HG02981 (cell line): Measurements from ENCODE around the gene LNX2.
"Not testable (repeated sequence)": the region's sequence is repeated elsewhere in the genome, so short reads cannot be mapped to it uniquely, and the experiment has no call there.

Experiments used
- ATAC-seq: cut with Tn5 transposase; IDR thresholded peaks from one replicate; pipeline ENCODE4 v1.9.1; 2021; ENCODE audit warnings: mild to moderate bottlenecking, moderate library complexity; ENCODE audit not compliant: unreplicated experiment

The LNX2 gene

DNA sequence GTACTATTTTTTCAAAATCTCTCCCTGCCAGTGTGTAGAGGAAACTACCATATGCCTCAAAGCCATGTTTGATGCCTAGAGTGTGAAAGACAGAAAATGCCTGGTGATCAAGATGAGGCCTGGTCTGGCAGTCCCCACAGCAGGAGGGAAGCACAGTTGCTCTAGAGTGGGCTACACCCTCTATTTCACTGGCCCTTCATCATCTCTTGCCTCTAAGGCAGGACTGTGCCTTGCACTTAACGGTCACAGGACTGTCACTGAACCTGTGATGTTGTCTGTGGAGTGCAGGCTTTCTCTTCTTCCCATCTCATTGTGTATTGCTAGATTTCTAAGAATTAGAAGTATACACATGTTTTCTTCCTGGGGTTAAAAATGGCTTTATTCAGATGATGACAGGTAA lies 17.7 kb upstream of the LNX2 start:
- ATAC-seq, result no peak

DNA sequence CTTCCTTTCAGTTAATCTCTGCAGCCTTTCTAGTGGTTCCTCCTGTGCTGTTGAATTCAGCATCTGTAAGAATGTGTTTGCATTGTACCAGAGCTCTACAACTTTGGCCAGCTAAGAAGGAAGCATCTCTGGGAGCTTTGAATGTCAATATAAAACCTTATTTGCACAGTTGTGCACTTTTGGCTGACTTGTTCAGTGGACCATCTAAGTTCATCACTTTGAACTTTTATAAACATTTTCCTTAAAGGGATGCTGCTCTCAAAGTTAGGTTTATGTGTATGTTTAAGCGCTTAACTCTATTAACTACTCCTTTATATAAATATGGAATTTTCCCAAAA lies 16.9 kb upstream of the LNX2 start:
- no peak for ATAC-seq

DNA sequence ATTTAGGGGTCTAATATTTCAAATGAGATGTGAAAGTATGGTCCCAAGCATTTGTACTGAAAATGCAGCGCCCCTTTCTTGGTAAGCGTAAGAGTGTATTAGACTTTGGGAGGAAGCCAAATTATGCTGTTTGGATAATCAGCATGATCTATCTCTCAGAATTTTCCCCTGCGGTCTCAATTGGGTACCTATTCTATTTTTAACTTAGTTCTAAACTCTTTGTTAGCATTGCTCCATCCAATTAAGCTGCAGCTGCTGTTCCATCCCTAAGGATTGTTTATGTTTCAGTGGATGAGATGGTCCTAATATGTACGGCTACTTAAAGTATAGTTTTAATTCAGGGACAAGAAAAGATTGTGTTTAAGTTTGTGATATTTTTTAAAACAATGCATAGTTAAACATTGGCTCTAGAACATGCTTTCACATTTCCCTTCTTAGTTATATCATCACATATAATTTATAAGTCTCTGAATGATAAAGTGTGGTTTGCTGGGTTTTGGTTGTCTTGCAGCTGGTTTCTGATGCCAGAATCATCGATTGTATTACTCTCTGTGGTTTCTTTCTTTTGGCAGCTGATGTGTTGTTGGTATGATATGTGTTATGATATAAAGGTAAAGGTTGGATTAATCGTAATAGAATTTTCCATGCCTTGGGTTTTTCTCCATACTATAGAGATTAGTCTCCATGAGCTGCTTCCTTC lies 16.4 kb upstream of the LNX2 start:
- ATAC-seq, result no peak

DNA sequence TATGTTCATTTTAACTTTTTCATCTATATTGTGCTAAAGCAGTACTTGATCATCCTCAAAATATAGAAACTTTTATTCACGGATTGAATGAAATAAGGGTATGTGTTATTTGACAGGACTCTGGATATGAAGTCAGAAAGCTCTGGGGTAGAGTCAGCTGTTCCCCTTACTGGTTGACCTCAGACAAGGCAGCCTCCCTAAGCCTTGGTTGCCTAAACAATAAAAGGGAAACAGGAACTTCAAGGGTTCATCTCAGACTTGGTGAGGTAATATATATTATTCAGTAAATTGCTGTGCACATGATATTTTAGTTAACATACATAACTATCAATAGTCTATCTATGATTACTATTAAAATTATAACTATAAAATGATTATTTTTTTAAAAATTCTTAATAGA lies 14.9 kb upstream of the LNX2 start:
- no peak for ATAC-seq

DNA sequence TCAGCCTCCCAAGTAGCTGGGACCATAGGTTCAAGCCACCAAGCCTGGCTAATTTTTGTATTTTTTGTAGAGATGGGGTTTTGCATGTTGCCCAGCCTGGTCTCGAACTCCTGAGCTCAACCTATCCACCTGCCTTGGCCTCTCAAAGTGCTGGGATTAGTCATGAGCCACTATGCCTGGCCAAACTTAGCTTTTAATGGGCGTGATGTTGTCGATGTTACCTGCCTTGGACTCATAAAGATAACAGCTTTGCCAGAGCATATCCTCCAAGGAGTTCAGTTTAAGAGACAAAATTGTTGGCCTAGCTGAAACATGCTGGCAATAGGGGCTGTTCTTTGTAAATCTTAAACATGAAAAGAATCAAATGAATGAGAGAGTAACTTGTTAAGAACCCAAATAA lies 14.5 kb upstream of the LNX2 start:
- ATAC-seq, result no peak

DNA sequence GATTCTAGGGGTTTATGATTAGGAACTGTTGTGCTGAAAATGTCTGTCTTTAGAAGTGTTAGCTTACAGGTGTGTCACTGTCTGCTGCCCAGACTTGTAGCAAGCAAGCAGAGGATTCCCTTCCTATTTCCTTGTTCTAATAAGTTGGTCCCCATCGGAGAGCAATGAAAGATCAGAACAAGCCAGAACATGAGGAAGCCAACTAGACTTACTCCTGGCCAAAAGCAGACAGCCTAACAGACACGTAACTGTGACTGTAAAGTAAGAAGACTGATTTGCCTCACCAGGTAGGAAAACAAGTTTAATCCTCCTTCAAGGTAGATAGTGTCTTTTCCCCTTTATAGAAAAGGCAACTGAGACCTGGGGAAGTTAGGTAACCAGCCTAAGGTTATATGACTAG lies 13.9 kb upstream of the LNX2 start:
- ATAC-seq, result no peak

DNA sequence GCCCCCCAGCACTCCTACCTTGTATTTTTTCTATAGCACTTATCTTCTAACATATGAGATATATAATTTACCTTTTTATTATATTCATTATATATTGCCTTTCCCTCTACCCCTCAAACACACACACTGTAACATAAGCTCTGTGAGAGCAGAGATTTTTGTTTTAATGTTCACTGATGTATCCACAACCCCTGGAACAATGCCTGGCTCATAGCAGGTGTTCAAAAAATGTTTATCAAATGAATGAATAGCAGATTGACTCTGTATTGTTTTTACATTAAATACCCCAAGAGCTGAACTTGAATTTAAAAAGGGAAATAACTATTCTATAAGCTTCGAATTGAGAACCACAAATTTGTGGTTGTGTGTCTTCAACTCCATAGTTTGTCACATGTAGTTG lies 12.3 kb upstream of the LNX2 start:
- ATAC-seq, result no peak

DNA sequence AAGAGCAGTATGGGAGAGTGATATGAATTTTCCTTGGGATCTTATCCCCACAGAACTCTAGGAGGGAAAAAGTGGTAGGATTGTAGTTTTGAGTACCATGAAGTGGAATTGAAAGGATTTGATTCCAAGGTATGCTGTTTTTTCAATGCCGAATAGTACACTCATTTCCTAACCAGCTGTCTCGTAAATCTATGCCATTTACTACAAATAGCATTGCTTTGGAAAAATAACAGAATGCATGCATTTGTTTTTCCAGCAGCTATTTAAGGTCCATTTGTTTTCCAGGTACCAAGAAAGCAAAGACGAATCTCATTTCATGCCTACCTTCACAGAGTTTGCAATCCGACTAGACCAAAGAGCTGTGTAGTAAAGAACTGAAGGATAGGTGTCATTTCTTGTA lies 11.9 kb upstream of the LNX2 start:
- ATAC-seq, result no peak

DNA sequence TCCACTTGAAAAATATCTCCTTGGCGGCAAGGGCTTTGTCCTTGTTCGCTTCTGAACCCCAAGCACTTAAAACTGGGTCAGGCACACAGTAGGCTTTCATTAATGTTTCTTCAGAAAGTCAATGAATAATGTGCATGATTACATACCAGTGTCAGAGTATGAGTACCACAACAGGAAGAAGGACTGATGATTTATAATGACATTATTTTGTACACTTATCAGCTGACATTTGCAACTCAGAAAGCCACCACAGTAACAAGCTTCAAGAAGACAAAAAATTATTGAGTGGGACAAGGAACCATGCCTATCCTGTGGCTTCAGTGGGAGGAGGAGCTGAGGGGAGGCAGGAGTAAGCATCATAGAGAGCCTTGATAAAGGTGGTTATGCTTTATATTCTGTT lies 11.3 kb upstream of the LNX2 start:
- ATAC-seq, result no peak

DNA sequence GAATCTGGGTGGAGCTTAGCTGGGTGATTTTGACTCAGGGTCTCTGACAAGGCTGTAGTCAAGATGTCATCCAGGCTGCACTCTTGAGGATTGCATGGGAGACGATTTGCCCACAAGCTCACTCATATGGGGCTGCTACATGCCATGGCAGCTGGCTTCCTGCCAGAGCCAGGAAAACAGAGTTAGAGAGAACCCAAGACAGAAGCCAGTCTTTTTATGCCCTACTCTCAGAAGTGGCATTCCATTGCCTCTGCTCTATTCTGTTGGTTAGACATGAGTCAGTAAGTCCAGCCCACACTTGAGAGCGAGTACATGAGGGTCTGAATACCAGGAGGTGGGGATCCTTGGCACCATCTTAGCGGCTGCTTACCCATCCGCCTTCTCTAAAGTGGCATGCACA lies 10.8 kb upstream of the LNX2 start:
- no peak for ATAC-seq

DNA sequence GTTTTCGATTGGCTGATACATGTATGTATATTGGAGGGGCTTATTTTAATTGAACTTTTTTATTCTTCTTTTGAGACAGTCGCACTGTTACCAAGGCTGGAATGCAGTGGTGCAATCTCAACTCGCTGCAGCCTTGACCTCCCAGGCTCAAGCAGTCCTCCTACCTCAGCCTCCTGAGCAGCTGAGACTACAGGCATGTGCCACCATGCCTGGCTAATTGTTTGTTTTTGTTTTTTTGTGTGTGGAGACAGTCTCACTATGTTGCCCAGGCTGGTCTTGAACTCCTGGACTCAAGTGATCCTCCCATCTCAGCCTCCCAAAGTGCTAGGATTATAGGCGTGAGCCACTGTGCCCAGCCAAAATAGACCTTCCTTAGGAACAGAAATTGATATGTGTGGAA lies 8.4 kb upstream of the LNX2 start:
- ATAC-seq, result not testable (repeated sequence)

DNA sequence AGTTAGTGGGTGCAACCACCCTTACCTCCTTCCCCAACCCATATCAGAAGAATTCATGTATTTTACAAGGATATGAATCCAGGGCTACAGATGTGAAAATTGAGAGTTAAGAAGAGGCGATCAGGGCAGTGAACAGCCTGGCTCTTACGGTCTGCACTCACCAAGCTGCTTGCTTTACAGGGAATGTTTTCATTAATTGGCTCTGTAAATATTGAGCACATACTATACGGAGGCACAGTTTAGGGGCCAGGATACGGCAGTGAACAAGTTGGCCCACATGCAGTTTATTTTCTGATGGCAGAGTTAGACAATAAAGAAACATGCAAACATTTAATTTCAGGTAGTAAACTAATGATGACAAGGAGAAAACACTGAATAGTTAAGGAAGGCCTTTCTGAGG lies 7.8 kb upstream of the LNX2 start:
- ATAC-seq, result no peak

DNA sequence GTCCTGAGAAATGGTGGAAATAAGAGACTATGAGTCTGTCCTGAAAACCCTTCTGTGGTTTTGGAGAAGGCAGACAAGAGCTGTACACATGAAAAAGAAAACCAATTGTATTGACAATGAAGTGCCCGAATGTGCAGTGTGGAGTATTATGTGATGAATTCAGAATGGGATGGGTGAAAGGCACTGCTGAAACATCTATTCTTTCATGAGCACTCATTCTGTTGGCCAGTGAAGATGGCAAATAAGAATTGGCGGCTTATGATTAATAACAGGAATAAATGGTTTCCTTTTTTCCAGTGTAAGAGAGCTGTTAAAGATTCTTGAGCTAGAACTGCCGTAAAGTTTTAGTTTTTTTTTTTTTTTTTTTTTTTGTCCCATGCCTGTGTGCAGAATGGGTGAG lies 7.1 kb upstream of the LNX2 start:
- ATAC-seq, result no peak

DNA sequence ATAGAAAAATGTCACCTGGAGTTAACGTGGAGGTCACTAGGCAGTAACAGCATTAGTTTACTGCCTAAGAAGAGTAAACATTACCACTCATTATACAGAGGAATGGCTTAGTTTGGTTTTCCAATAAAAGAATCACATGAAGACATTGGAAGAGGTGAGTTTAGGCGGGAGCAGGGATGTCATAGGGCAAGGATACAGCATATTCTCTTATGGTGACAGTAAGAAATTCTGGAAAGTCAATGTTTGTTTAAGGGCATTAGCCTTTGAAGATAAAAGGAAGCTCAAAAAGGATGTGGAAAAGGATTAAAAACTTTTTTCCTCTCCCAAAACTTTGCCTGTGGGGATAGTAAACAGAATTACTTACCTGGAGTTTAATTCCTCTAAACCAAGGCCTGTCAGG lies 5.5 kb upstream of the LNX2 start:
- no peak for ATAC-seq

DNA sequence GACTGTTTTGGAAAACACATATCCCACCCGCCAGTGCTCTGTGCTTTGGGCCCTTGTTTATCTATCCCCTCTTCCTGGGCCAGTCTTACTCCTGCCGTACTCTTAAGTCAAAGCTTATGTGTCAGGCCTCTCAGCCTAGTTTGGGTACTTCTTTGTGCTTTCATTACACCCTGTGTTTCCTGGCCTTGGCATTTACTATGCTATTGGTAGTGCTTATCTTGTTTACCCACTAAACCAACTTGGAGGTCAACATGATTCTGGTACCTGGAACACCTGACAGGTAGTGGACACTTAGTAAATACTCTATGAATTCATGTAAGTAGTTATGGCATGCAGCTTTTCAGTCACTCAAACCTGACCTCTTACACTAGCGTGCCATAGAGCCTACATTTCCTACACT lies 3.7 kb upstream of the LNX2 start:
- ATAC-seq, result no peak

DNA sequence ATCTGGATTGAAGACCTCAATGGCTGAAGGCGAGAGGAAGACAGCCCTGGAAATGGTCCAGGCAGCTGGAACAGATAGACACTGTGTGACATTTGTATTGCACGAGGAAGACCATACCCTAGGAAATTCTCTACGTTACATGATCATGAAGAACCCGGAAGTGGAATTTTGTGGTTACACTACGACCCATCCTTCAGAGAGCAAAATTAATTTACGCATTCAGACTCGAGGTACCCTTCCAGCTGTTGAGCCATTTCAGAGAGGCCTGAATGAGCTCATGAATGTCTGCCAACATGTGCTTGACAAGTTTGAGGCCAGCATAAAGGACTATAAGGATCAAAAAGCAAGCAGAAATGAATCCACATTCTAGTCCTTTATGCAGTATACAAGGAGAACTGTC lies 2.6 kb upstream of the LNX2 start:
- no peak for ATAC-seq

DNA sequence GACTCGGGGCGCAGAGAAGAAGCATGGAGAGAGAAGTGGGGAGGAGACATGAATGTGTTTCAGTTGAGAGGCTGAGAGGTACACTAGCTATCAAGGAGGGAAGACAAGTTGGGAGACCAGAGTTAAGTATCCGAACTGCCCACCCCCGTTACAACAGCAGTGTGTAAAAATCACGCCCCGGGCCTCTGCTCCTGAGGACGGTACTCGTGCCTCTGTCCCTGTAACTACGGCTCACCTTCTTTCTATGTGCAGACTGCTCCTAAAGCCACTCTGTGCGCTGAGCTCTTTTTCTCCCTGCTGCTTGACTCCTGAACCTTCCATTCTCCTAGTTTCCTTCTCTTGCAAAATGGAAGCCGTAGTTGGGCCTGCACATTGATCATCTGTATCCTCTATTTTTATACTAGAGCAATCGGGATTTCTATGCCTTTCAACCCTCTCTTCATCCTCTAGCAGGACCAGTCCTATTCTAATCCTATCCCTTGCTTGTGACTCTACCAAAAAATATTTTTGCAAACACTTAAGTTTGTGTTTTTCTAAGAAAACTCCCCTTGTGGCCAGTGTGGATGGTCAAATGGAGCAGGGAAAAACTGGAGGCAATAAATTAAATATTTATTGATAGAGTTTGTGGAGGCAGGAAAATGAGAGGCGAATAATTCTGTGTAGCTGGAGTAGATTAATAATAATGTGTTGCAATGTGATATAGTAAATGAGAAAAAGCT lies 1.9 kb upstream of the LNX2 start:
- no peak for ATAC-seq

DNA sequence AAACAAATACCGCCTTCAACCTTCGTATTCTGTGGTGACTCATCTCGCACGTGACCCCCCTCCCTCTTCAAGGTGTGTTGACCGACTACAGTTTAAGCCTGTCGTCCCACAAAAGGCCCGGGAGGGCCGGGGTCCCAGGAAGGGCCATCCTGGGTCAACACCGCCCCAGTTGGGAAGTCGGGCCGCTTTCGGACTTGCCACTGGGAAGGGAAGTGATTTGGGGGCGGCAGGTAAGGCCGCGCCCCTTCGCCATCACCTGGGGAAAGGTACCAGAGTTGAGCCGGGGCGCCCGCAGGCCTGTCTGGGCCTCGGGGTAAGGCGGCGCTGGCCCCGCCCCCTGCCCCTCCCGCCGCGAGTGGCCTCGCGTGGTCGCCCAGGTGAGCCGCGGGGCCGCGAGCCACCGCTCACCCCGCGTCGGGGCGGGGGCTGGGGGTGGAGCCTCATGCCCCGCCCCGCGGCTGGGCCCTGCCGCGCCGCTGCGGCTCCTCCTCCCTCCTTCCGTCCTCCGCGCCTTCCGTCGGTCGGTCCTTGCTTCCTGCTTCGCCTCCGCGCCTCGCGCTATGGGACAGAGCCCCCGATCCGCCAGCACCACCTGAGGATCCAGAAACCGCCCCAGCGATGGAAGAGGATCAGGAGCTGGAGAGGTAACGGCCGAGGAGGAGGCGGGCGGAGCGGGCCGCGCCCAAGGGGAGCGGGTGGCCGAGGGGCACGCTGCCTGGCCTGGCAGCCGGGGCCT lies 1.2 kb upstream of the LNX2 start, which contains the start of gene POLR1D:
Gene POLR1D, plus strand, starts transcription at position 527 of the 736 bp plus-strand sequence. Its CDS starts 92 bp downstream, at position 619.
- ATAC-seq, result peak; percentile 54

DNA sequence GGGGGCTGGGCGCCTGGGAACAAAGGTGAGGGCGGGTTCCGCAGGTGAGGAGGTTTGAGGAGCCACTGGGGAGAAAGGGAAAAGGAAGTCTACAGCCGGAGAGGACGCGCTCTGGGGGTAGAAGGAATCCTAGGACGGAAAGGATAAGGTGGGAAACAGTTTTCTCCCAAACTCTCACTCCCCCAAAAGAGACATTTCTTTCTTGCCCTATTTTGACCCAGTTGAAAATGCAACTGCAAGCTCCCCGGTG lies 712 bp upstream of the LNX2 start:
- ATAC-seq, result no peak

DNA sequence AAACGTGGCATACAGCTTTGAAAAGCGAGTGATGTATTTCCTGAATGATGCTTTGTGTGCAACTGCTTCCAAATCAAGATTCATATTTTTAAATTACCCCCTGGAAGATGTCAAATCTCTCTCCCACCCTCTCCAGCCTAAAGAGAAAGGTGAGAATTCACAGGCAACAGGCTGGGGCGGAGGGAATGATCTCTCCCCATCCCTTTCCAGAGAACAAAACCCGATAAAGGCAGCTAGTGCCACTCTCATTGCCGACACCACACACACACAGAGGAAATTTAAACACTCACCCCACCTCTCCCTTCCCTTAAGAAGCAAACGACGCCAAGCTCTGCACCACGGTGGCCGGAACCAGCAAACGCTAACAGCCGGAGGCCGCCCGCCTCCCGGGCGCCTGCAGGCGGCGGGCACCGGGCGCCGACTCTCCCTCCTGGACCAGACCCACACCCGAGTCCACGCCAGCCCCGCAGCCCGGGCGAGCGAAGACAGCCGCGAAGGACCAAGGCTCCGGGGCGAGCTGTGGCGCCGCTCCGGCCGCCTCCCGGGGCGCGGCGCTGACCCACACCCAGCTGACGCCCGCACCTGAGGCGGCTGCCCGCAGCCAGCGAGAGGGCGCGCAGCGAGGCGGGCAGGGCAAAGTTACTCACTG lies 477 bp downstream of the LNX2 start:
- peak; percentile 28 for ATAC-seq

DNA sequence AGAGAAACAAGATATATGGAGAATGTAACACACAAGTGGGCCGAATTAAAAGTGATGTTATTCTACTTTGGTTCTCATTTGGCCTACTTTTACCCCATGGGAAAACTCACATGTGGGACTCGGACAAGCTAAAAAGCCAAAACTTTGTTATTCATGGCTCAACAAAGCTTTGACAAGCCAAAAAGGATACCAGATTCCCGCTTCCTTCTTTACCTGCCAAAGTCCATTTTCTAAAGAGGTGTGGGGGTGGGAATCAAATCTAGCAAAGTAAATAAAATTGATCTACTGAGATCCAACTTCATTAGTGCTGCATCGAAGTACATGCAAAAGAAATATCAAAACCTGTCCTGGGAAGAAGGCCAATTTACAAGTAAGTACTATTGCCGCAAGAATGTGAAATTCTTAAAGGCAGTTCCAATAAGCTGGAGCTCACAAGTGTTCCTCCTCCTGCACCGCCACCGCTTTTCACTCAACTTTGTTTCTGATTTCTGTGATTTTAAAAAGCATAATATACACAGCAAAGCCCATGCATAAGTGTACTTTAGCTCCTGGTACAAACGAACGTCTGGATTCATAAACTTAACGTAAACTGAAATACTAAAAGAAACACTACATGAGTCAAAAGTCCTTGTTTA lies 1.1 kb downstream of the LNX2 start:
- ATAC-seq, result no peak
